A673 (cell line): ENCODE data around the gene ADAMTS15. TPM values are rescaled to one million over a fixed set of nuclear protein-coding genes. Genes with fewer than 3 reads are reported as not detected.

Experiments used
- BruUV-seq: library from RNA; stranded (reverse); fragments of 400-500 nt; replicated peaks from 2 replicates; lab custom pipeline; 2021; lab: Mats Ljungman, UMichigan
- CTCF ChIA-PET: fragments of 300-600 bp; sonication (Branson Sonifier 250); formaldehyde crosslinking; loops from one replicate; lab custom pipeline; 2022; ENCODE audit warnings: antibody characterized with exemption; lab: Charles Lee
- POLR2A ChIA-PET: fragments of 300-600 bp; sonication (Branson Sonifier 250); formaldehyde crosslinking; loops from one replicate; lab custom pipeline; 2022; ENCODE audit warnings: antibody characterized with exemption; ENCODE audit not compliant: low non-redundant PET; lab: Charles Lee
- DNase-seq: peaks from one replicate; pipeline ENCODE4 v3.0.0-alpha.2; 2015; ENCODE audit warnings: low spot score
- H3K27ac ChIP-seq: fragments of 200-600 bp; sonication (generic); 2 replicates; pipeline ENCODE4 v1.5.1; 2016; ENCODE audit warnings: mixed run types, low read depth, mild to moderate bottlenecking, mixed read lengths, antibody characterized with exemption, low read length; ENCODE audit not compliant: poor library complexity, severe bottlenecking
- H3K27me3 ChIP-seq: fragments of 200-600 bp; sonication (generic); replicated peaks from 2 replicates; pipeline ENCODE4 v1.6.1; 2017; ENCODE audit warnings: mixed run types, low read depth, mild to moderate bottlenecking, mixed read lengths, antibody characterized with exemption, low read length; ENCODE audit not compliant: insufficient read depth, poor library complexity
- H3K36me3 ChIP-seq: fragments of 200-600 bp; sonication (generic); 2 replicates; pipeline ENCODE4 v1.6.1; 2016; ENCODE audit warnings: mixed run types, mild to moderate bottlenecking, mixed read lengths, antibody characterized with exemption, low read length; ENCODE audit not compliant: insufficient read depth, poor library complexity, severe bottlenecking
- H3K4me1 ChIP-seq: fragments of 200-600 bp; sonication (generic); 2 replicates; pipeline ENCODE4 v1.6.1; 2017; ENCODE audit warnings: mixed run types, mild to moderate bottlenecking, mixed read lengths, antibody characterized with exemption, low read length; ENCODE audit not compliant: insufficient read depth, poor library complexity, severe bottlenecking
- H3K4me3 ChIP-seq: fragments of 200-600 bp; sonication (generic); 2 replicates; pipeline ENCODE4 v1.5.1; 2016; ENCODE audit warnings: low read depth, mixed run types, mild to moderate bottlenecking, mixed read lengths, low read length; ENCODE audit not compliant: poor library complexity, severe bottlenecking
- H3K9me3 ChIP-seq: fragments of 200-600 bp; sonication (generic); 2 replicates; pipeline ENCODE4 v1.6.1; 2016; ENCODE audit warnings: mixed run types, low read depth, mild to moderate bottlenecking, mixed read lengths, antibody characterized with exemption, low read length; ENCODE audit not compliant: poor library complexity, severe bottlenecking
- EZH2 ChIP-seq: fragments of 200-600 bp; sonication (generic); IDR thresholded peaks from 2 replicates; pipeline ENCODE4 v1.6.1; 2017; ENCODE audit warnings: borderline replicate concordance, low read depth, mild to moderate bottlenecking, mixed read lengths, antibody characterized with exemption, low read length; ENCODE audit not compliant: poor library complexity, severe bottlenecking
- intact Hi-C: fragments of 100-400 bp; cut with micrococcal nuclease; formaldehyde crosslinking; loops from one replicate; pipeline ENCODE4 v1.10.0; 2022; ENCODE audit not compliant: unreplicated experiment
- total RNA-seq: library from RNA; stranded (reverse); gene quantifications from 2 replicates; pipeline ENCODE4 v1.2.3, GENCODE V29; 2021
- TF ChIP-seq, protein P1 (sequence below): fragments of 300-800, 200-600 bp; sonication (generic); conservative IDR thresholded peaks from 2 replicates; pipeline ENCODE4 v1.5.1; 2017; ENCODE audit warnings: low read depth, mild to moderate bottlenecking, antibody characterized with exemption, low read length, moderate library complexity, mixed read lengths

ADAMTS15 gene
- total RNA-seq, 1 experiment from 2014 or later = 0.99 TPM

DNA sequence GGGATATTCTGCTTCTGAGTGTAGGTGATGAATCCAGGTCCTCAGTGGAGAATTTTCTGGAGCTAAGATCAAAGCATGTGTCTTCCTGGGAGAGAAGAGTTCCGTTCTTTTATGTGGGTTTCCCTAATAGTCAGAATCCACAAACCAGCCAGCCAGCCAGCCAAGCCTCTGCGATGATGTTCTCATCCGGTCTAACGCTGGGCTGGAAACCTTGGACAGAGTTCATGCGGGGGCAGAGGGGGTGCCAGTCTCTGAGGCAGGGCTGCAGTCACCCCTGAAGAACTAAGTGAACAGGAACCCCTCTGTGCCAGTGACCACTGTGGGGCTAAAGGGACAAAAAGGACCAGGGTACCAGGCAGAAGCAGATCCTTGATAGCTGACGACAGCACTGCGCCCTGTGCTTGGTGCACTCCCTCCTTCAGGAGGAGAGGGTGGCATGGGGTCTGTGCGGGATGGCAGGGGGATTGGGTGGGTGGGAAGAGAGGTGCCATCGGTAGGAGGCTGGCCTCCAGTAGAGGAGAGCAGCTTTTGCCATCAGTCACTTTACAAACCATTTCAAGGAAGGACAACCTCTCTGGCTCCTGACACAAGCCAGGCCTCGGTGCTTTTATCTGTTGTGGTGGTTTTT lies 27.1 kb downstream of the ADAMTS15 start:
- ChIA-PET CTCF (no interaction called here), POLR2A (no interaction called here)
- no peak for DNase-seq
- H3K36me3 ChIP-seq = no peaks in the 10 kb centered on the region
- no peak overlapping the region for H3K27ac ChIP-seq
- H3K9me3 ChIP-seq = no peaks in the 10 kb centered on the region
- BruUV-seq = no TSS peak
- no peaks in the 10 kb centered on the region for H3K27me3 ChIP-seq
- intact Hi-C loops = no loop called here
- peaks cover 28% of the 10 kb centered on the region for H3K4me1 ChIP-seq
- no peak overlapping the region for H3K4me3 ChIP-seq
- TF ChIP-seq, protein P1, sequence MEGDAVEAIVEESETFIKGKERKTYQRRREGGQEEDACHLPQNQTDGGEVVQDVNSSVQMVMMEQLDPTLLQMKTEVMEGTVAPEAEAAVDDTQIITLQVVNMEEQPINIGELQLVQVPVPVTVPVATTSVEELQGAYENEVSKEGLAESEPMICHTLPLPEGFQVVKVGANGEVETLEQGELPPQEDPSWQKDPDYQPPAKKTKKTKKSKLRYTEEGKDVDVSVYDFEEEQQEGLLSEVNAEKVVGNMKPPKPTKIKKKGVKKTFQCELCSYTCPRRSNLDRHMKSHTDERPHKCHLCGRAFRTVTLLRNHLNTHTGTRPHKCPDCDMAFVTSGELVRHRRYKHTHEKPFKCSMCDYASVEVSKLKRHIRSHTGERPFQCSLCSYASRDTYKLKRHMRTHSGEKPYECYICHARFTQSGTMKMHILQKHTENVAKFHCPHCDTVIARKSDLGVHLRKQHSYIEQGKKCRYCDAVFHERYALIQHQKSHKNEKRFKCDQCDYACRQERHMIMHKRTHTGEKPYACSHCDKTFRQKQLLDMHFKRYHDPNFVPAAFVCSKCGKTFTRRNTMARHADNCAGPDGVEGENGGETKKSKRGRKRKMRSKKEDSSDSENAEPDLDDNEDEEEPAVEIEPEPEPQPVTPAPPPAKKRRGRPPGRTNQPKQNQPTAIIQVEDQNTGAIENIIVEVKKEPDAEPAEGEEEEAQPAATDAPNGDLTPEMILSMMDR = no peak
- TF ChIP-seq EZH2 = no peak

DNA sequence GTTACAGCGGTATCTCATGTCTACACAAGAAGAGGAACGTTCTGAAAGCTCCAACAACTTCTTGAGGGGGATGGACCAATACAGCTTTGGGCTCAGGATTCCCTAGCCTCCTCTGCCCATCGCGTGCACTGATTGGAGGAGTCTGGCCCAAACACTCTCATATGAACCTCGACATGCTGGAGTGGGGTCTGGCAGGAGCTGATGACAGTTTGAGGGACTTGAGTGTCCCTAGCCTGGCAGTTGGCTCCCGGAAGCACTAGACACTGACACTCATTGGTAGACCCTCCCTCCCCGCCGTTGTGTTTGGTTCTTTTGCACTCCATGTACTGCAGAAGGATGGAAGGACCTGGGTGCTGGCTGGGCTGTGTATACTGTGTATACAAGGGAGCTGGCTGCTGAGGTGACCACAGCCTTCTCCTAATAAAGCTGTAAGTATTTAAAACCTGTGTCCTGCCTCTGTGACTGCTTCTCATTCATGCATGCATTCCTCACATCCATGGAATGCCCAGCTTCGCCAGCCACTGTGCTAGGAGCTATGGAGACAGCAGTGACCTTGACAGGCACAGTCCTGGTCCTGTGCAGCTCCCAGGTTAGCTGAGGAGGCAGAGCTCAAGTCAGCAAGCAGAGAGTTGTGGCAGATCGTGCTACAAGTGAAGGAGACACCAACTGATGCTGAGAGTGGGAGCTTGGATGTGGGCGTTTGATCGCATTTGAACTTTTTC lies 27.9 kb downstream of the ADAMTS15 start:
- Histone ChIP-seq H3K4me1 (peaks cover 35% of the 10 kb centered on the region), H3K36me3 (no peaks in the 10 kb centered on the region), H3K27me3 (no peaks in the 10 kb centered on the region), H3K27ac (no peak overlapping the region), H3K9me3 (no peaks in the 10 kb centered on the region), H3K4me3 (no peak overlapping the region)
- TF ChIP-seq, protein P1 = no peak
- no peak for TF ChIP-seq EZH2
- POLR2A ChIA-PET = interaction anchor here (0.6 kb wide), 1 partner anchor 73 kb away, joined by 3 read pairs; no protein-coding TSS in a partner anchor
- intact Hi-C loops = no loop called here
- no TSS peak for BruUV-seq
- DNase-seq = no peak
- CTCF ChIA-PET = no interaction called here

DNA sequence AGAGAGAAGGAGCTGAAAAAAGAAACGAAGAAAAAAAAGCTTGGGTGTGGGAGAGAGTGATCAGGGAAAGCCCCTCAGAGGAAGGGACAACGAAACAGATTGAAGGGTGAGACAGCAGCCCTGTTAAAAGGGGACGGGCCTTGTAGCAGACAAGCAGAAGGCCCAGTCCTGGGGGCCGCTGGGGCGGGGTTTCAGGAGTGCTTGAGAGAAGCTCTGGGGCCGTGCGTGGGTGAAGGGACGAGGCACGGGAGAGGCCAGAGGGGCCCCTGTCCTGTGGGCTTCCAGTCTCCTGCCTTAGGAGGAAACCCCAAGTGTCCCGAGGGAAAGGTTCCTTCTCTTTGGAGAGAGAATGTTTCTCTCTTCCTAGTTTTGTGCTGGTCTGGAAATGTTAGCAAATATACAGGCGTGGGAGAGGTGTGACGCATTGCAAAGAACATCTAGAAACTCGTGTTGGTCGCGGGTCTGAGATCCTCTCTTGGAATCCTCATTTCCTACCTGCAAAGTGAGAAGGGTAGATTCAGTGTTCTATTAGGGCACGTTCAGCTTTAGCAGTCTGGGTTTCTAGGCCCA lies 28.6 kb downstream of the ADAMTS15 start:
- Histone ChIP-seq H3K4me3 (no peak overlapping the region), H3K36me3 (no peaks in the 10 kb centered on the region), H3K27ac (no peak overlapping the region), H3K4me1 (peaks cover 41% of the 10 kb centered on the region), H3K9me3 (no peaks in the 10 kb centered on the region), H3K27me3 (no peaks in the 10 kb centered on the region)
- intact Hi-C loops = no loop called here
- POLR2A ChIA-PET = no interaction called here
- DNase-seq = no peak
- TF ChIP-seq, protein P1 = no peak
- CTCF ChIA-PET = no interaction called here
- no TSS peak for BruUV-seq
